ENCODE data around the gene RNU2-63P.
"Not testable (repeated sequence)": the region's sequence is repeated elsewhere in the genome, so short reads cannot be mapped to it uniquely, and the experiment has no call there.

The RNU2-63P gene

GRCh38 chr2:88016086-88016959, at the start of gene RNU2-63P:
Gene RNU2-63P, minus strand, starts transcription at chr2:88016547.
- DNase-seq = peak; percentile 77 to 85

- no peak for DNase-seq
These were observed 44.9 kb upstream of the RNU2-63P start for GRCh38 chr2:88061295-88061694.

- no peak for DNase-seq
These were observed 44.5 kb upstream of the RNU2-63P start for GRCh38 chr2:88060907-88061275.

- peak; percentile 45 to 64 for DNase-seq
These were observed 43.9 kb upstream of the RNU2-63P start for GRCh38 chr2:88059979-88060906.

GRCh38 chr2:88058191-88058590, 41.8 kb upstream of the RNU2-63P start:
- DNase-seq = no peak

DNA sequence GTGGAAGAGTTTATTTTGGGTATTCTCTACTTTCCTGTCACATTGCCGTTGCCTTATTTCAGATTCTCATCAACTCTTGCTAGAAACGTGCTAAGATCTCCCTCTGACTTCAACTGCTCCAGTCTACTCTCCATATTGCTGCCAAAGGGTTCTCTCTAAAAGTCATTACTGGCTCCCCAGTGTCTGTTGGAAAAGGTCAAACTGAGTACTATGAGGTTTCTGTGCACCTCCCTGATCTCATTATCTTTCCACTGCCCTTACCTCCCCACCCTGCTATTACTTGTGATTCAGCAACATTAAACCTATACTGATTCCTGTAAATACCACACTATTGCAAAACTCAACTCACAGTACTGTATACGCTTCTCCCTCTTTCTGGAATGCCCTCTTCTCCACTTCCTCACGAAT, 41.1 kb upstream of the RNU2-63P start:
- DNase-seq = no peak

- DNase-seq = peak; percentile 95 to 97
These were observed 39.2 kb upstream of the RNU2-63P start, which contains the start of gene KRCC1 for GRCh38 chr2:88055371-88056128. Gene KRCC1, minus strand, starts transcription at chr2:88055783. Its CDS starts 27,220 bp downstream, at chr2:88028563.

DNA sequence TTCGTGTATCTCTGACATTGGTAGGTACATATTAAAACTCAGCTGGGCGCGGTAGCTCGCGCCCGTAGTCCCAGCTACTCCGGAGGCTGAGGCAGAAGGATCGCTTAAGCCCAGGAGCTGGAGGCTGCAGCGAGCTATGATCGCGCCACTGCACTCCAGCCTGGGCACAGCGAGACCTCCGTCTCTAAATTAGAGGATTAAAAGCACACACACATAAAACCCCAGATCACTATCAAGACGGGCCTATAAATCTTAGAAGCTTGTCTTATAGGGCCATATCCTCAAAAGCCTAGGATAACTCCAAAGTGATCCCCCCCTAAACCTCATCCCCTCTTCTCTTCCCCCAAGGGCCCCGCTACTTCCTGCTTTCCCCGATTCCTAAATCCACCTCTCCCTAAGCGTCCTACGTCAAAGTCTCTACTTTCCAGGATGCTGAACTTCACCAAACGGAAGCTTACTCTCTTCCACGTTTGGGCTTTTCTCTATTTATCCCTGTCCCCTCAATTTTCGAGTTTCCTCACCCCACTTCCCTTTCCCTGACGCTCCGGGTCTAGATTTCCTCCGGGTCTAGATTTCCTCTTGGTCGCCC, 38.5 kb upstream of the RNU2-63P start:
- DNase-seq = peak in 1 of 2 donors; percentile 15

DNA sequence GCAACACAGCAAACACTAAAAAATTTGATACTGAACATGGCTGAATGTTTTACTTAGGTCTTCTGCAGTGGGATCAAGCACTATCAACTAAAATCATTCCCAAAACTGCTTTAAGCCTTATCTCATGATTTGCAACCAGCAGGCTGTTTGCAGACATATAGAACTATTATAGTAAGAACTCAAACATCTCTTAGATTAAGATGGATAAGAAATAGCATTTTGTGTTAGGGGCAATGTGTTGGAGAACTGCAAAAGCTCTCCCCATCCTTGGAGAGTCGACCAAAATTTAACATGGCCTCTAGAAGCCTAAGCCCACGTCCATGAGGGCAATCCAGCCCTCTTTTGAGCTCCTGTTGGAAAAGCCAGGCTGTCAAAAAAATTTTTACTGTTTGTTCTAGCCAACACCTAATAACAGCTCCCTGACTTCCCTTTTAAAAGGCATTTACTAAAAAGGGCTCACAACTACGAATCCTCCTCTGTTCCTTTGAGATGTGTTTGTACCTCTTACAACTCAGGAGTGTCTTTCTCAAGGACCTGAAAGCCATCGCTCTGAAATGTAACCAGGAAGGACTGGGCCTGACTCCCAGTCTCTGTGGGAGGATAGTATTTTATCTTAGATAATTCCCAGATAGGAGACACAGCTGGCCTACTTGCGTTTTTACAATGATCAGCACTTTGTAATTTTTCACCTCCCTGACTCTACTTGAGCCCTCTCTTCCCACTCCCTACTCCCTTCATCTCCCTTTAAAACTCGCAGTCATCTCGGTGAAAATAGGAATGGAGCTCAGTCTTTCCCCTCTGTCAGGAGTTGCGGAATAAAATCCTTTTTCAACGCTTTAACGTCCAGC, 37.8 kb upstream of the RNU2-63P start:
- no peak for DNase-seq

GRCh38 chr2:88053296-88053695, 36.9 kb upstream of the RNU2-63P start:
- DNase-seq = no peak

DNA sequence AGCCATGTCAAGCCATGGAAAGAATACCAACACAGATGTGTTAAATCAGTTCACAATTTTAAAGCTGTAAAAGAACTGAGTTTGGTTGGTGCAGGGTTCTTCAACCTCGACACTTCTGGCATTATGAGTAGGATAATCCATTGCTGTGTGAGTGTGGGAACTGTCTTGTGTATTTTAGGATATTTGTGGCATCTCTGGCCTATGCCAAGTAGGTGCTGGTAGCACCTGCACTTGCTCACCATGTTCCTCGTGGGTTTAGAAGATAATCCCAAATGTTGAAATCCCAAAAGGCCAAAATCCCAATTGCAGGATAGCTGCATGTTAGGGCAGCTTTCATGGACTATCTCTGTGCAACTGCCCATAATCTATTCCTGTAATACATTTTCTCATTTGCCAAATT, 35.4 kb upstream of the RNU2-63P start:
- no peak for DNase-seq

DNA sequence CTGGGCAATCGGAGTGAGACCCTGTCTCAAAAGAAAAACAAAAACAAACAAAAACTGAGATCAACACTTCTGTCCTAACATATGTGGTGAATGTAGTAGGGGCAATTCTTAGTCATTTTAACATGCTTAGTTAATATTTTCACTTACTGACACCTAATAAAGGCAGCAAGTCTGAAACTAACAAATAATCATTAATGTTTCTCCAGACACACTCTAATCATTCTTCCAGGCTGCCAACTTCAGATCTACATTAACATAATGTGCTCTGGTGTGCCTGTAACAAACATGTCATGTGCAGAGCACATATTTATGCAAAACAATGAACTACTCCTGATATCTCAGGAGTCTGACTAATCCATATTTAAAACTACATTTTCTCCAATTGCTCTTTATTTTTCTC, 33.3 kb upstream of the RNU2-63P start:
- no peak for DNase-seq

DNA sequence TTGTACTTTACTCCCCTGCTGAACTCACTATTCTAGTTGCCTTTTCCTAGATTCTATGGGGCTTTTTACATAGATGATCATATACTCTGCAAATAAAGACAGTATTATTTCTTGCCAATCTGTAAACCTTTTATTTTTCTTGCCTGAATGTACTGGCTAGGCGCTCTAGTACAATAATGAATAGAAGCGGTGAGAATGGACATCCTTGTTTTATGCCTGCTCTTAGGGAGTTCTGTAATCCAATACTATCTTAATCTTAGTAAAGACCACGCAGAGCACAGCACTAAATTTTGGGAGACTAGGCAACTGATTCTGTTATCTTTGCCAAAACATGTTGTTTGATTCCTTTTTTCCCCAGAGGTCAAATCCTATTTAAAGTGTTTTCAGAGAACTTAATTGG, 32.2 kb upstream of the RNU2-63P start:
- no peak for DNase-seq

DNA sequence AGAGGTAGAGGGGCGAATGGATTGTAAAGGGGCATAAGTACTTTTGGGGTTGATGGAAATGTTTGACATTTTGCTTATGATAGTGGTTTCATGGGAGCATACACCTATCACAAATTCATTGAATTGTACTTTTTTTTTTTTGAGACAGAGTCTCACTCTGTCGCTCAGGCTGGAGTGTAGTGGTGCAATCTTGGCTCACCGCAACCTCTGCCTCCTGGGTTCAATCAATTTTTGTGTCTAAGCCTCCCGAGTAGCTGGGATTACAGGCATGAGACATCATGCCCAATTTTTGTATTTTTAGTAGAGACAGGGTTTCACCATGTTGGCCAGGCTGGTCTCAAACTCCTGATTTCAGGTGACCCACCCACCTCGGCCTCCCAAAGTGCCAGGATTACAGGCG, 29.2 kb upstream of the RNU2-63P start:
- DNase-seq = not testable (repeated sequence)

DNA sequence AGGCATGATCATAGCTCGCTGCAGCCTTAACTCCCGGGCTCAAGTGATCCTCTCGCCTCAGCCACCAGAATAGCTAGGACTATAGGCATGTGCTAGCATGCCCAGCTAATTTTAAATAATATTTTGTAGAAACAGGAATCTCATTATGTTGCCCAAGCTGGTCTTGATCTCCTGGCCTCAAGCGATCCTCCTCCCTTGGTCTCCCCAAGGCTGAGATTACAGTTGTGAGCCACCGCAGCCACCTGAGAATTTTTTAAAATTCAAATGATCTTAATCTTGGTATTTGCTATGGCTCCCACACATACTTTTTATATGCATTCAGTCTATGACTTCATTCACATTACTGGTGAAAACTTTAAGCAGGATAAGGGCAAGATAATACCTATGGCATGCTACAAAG, 26.1 kb upstream of the RNU2-63P start:
- DNase-seq = no peak

- DNase-seq = no peak
These were observed 22.1 kb upstream of the RNU2-63P start for GRCh38 chr2:88038263-88039105.

DNA sequence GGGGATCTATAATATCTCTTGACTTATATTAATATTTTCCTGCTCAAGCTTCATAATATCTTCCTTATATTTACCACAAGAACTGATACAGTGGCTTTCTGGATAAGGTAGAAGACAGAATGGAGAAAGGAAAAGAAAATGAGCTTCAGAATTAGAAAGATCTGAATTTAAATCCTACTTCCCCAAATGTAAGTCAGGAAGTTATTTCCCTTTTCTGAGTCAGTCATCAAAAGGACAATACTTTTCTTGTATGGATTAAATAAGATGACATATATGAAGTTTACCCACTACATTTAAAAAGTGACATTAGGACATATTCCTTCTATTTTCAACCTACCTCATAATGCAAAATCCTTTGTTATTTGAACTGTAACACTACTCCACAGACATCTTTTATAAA, 20.3 kb upstream of the RNU2-63P start:
- no peak for DNase-seq

- DNase-seq = no peak
These were observed 19.8 kb upstream of the RNU2-63P start for GRCh38 chr2:88036182-88036581.

- DNase-seq = no peak
These were observed 15.8 kb upstream of the RNU2-63P start for GRCh38 chr2:88032070-88032702.

DNA sequence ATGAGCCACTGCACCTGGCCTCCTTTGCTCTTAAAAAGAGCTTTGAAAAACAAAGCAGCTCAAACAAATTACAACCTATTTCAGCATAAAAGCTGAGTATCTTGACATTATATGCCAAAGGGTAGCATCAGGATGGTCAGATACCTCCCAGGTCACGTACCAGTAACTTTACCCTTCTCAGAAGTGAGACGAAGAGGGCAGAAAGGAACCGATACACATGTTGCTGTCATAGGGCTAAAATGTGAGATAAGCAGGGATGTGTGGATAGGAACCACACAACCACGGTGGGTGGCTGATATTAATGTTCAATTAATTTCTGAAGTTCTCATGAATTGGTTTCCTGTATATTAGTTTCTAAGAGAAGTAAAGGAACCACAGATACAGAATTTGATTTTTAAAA, 12.6 kb upstream of the RNU2-63P start:
- no peak for DNase-seq
